Heart left ventricle (tissue), 16 donors: ENCODE data around the gene DOCK4. TPM values are rescaled to one million over a fixed set of nuclear protein-coding genes. Genes with fewer than 3 reads are reported as not detected.

Experiments used
- ATAC-seq, 4 donors: fragments of 200-7000 bp; cut with Tn5 transposase; one replicate each; pipeline ENCODE4 v1.9.1; 2020 to 2022; ENCODE audit warnings: moderate library complexity in 4 of 4, mild to moderate bottlenecking in 3 of 4, moderate number of reproducible peaks in 1 of 4
- DNase-seq, 5 donors: peaks; one replicate each; pipeline ENCODE4 v3.0.0-alpha.2; 2020
- H3K27ac ChIP-seq, 12 donors: fragments of 200-600 bp; sonication (generic) in 4 of 12; one replicate each; pipeline versions ENCODE4 v1.5.0 to v1.8.0; 2016 to 2022; ENCODE audit warnings: mild to moderate bottlenecking in 2 of 12
- H3K27me3 ChIP-seq, 9 donors: fragments of 200-600 bp; sonication (generic) in 2 of 9; one replicate each; pipeline versions ENCODE4 v1.5.1 to v1.8.0; 2016 to 2022; ENCODE audit warnings: mild to moderate bottlenecking in 3 of 9
- H3K36me3 ChIP-seq, 9 donors: fragments of 200-600 bp; sonication (generic) in 2 of 9; one replicate each; pipeline versions ENCODE4 v1.5.0 to v1.8.0; 2018 to 2022; ENCODE audit warnings: mild to moderate bottlenecking in 2 of 9
- H3K4me1 ChIP-seq, 12 donors: fragments of 200-600 bp; sonication (generic) in 4 of 12; one replicate each; pipeline versions ENCODE4 v1.5.0 to v1.8.0; 2016 to 2022; ENCODE audit warnings: mild to moderate bottlenecking in 3 of 12
- H3K4me3 ChIP-seq, 12 donors: fragments of 200-600 bp; sonication (generic) in 4 of 12; one replicate each; pipeline versions ENCODE4 v1.5.0 to v1.8.0; 2017 to 2022; ENCODE audit warnings: mild to moderate bottlenecking in 9 of 12, moderate library complexity in 4 of 12
- H3K9me3 ChIP-seq, 12 donors: fragments of 200-600 bp; sonication (generic) in 4 of 12; one replicate each; pipeline versions ENCODE4 v1.5.0 to v1.8.0; 2016 to 2022; ENCODE audit warnings: mild to moderate bottlenecking in 1 of 12
- POLR2A ChIP-seq, 2 donors: fragments of 450-650 bp; IDR thresholded peaks; one replicate each; pipeline ENCODE4 v1.6.1; 2017; ENCODE audit warnings: antibody characterized with exemption in 2 of 2, mild to moderate bottlenecking in 2 of 2, moderate library complexity in 2 of 2
- WGBS, 4 donors: extraction: QIAGEN DNeasy Blood & Tissue Kit in 2 of 4; methylation state at CpG; one replicate each; pipeline versions ENCODE4 v1.1.5 to v1.1.7; 2013 to 2018; 5-methylcytosine and 5-hydroxymethylcytosine counted together
- intact Hi-C, 10 donors: fragments of 100-400 bp; cut with DNase I; formaldehyde crosslinking; loops; one replicate each; pipeline versions ENCODE4 v1.11.1 to v1.14.2; 2022
- polyA plus RNA-seq, 2 donors: library from polyadenylated mRNA; stranded (reverse); fragments of 200-250 nt; gene quantifications; one replicate each; pipeline ENCODE4 v1.2.3, GENCODE V29; 2013
- total RNA-seq, 9 donors: library from RNA; depleted of rRNA in 2 of 9; stranded (reverse); fragments of >200 nt in 2 of 9; fragmentation: NEBNext Ultra II Directional in 3 of 9; extraction: Animal tissue kit (Norgen Biotek cat#: 25700) in 3 of 9; gene quantifications; one replicate each; pipeline versions ENCODE4 v1.1.0 to v1.2.4, GENCODE V29; 2016 to 2023
- TF ChIP-seq, protein P1 (sequence below), 12 donors: fragments of 200-600 bp; sonication (generic) in 4 of 12; IDR thresholded peaks; one replicate each; pipeline versions ENCODE4 v1.5.0 to v1.8.0; 2018 to 2022; ENCODE audit warnings: antibody characterized with exemption in 12 of 12, mild to moderate bottlenecking in 5 of 12
- donor health status: ischemic (EF 13 %, LVEDD 7.1; RV severe dilation, severe dysfunction).
- donor health status: healthy with polysubstance abuse.
- donor health status: DM: no; HTN: yes; CAD: no.
- donor health status: DM: no; HTN: no; CAD: no.
- donor health status: ischemic (EF 25% LVEDD 6.9; RV normal size, moderate dysfunction).
- donor health status: ischemic (EF 25% LVEDD 5.7; RV mildly dilated, moderate dysfunction).
- donor health status: healthy.
- donor health status: DM: yes; HTN: yes; CAD: no.
- donor health status: ischemic (EF 35%, LVEDD 5.7; RV mildly dilated, moderate dysfunction).
- donor health status: nonischemic (EF 11% LVEDD 7.7; RV severe dilation, severe dysfunction).
- donor health status: DM: yes; HTN: yes; CAD: no.
- donor health status: PGD.
- donor health status: ischemic (EF 29% LVEDD 5.4; RV normal size, mild dysfunction).
- donor health status: nonischemic (EF 23%, LVEDD 6.1; RV moderate dilation, normal function).

The DOCK4 gene
- total and polyA plus RNA-seq, 11 donors, result 5.1 to 40.8 (median 13.1) TPM

DNA sequence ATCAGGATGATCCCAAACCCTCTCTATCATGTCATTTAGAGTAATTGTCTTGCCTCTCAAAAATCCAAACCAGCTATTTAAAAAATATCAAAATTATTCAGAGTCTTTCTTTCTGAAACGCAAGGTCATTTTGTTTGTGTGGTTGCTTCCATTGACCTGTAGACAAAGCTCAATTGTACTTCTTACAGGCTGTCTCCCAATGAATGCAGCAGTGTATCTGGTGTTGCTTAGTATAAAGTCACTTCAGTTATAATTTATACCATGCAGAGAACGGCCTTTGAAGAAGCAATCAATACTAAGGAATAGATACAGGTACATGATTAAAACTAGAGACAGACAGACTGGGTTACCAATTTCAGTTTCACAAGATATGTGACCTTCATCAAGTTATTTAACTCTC, 80.9 kb downstream of the DOCK4 start:
- intact Hi-C loops, result no loop called here
- no peak for ATAC-seq
- Histone ChIP-seq H3K27ac (peak overlapping the region in 1 of 12 donors; percentile 71), H3K27me3 (no peaks in the 10 kb centered on the region), H3K4me1 (peaks cover 0 to 29% (median 17%) of the 10 kb centered on the region in 12 donors), H3K9me3 (no peaks in the 10 kb centered on the region), H3K36me3 (no peaks in the 10 kb centered on the region), H3K4me3 (no peak overlapping the region)
- DNase-seq, result no peak
- WGBS, 4 donors, result 96 to 97% (median 96%) methylated on average over 2 of the region's 2 CpGs
- TF ChIP-seq, protein P1, sequence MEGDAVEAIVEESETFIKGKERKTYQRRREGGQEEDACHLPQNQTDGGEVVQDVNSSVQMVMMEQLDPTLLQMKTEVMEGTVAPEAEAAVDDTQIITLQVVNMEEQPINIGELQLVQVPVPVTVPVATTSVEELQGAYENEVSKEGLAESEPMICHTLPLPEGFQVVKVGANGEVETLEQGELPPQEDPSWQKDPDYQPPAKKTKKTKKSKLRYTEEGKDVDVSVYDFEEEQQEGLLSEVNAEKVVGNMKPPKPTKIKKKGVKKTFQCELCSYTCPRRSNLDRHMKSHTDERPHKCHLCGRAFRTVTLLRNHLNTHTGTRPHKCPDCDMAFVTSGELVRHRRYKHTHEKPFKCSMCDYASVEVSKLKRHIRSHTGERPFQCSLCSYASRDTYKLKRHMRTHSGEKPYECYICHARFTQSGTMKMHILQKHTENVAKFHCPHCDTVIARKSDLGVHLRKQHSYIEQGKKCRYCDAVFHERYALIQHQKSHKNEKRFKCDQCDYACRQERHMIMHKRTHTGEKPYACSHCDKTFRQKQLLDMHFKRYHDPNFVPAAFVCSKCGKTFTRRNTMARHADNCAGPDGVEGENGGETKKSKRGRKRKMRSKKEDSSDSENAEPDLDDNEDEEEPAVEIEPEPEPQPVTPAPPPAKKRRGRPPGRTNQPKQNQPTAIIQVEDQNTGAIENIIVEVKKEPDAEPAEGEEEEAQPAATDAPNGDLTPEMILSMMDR (IDR thresholded peaks at IDR 0.05), result no peak
- no peak for TF ChIP-seq POLR2A (IDR thresholded peaks at IDR 0.05)

DNA sequence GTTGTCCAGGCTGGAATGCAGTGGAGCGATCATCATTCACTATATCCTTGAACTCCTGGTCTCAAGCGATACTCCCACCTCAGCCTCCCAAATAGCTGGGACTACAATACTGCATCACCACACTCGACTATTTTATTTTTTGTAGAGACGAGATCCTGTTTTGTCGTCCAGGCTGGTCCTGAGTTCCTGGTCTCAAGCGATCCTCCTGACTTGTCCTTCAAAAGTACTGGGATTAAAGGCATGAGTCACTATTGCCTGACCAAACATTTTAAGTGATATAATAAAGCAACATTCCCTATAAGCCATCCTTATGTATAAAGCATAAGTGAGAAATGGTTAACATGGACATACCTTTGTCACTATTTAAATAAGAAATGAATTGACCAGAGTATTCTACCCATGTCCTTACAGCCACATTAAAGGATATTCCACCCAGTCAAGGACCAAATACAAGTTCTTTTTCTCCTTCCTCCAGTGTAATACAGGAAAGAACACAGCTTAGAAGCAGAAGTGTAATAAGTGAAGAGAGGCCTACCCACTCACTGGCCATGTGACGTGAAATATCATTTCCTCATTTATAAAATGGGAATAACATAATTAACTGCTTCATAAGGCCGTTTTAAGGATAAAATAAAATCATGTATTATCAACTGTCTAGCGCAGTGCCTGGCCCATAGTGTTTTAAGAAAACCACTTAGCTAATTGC, 82.0 kb downstream of the DOCK4 start:
- WGBS, 4 donors, result 90 to 93% (median 92%) methylated on average over 9 of the region's 9 CpGs

DNA sequence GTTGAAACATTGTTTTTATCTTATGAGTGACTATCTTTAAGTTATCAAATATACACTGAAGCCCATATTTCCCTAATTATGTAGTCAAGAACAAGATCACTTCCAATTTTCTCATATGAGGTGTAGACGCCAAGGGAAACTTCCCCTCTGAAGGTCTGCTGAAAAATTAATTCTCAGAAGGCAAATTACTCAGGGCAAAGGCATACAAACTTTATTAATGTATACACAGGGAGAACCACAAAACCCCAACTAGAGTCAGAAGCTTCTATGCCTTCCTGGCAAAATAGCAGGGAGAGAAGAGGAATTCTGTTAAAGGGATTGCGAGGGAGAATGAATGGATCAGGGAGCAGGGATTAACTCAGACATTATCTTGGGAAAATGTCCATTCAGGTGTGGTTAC, 83.4 kb downstream of the DOCK4 start:
- Histone ChIP-seq H3K9me3 (no peaks in the 10 kb centered on the region), H3K4me3 (no peak overlapping the region), H3K27me3 (no peaks in the 10 kb centered on the region), H3K36me3 (no peaks in the 10 kb centered on the region), H3K4me1 (peaks cover 0 to 30% (median 6%) of the 10 kb centered on the region in 12 donors), H3K27ac (no peak overlapping the region)
- 93 to 99% (median 97%) methylated on average over 2 of the region's 2 CpGs for WGBS, 4 donors
- DNase-seq (no peak), ATAC-seq (no peak)
- no peak for TF ChIP-seq POLR2A (IDR thresholded peaks at IDR 0.05)
- TF ChIP-seq, protein P1 (IDR thresholded peaks at IDR 0.05), result no peak
- intact Hi-C loops, result loop anchor here in 1 of 10 donors (5.0 kb wide), 1 partner anchor 160 kb away; no protein-coding TSS in a partner anchor

More for the DNA sequence above, 82.0 kb downstream of the DOCK4 start:
- no peaks in the 10 kb centered on the region for H3K9me3 ChIP-seq
- no peaks in the 10 kb centered on the region for H3K27me3 ChIP-seq
- H3K36me3 ChIP-seq, result no peaks in the 10 kb centered on the region
- H3K27ac ChIP-seq, result peak overlapping the region in 1 of 12 donors; percentile 71
- no peak for DNase-seq
- no peak for TF ChIP-seq POLR2A (IDR thresholded peaks at IDR 0.05)
- TF ChIP-seq, protein P1 (IDR thresholded peaks at IDR 0.05), result no peak
- intact Hi-C loops, result loop anchor here in 1 of 10 donors (5.0 kb wide), 1 partner anchor 158 kb away; no protein-coding TSS in a partner anchor
- H3K4me1 ChIP-seq, result peaks cover 0 to 29% (median 7%) of the 10 kb centered on the region in 12 donors
- ATAC-seq, result peak in 2 of 4 donors; percentile 51 to 55
- no peak overlapping the region for H3K4me3 ChIP-seq

DNA sequence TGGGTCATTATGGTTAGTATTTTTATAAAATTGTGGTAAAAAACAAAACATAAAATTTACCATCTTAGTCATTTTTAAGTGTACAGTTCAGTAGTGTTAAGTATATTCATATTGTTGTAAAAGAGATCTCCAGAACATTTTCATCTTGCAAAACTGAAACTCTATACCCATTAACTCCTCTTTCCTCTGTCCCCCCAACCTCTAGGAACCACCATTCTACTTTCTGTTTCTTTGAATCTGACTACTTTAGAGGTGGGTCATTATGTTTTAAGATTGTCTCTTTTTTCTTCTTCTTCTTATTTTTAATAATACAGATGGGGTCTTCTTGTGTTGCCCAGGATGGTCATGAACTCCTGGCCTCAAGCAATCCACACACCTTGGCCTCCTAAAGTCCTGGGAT, 84.1 kb downstream of the DOCK4 start:
- TF ChIP-seq, protein P1 (IDR thresholded peaks at IDR 0.05), result no peak
- no peak for TF ChIP-seq POLR2A (IDR thresholded peaks at IDR 0.05)
- DNase-seq (no peak), ATAC-seq (no peak)
- Histone ChIP-seq H3K4me3 (no peak overlapping the region), H3K9me3 (no peaks in the 10 kb centered on the region), H3K4me1 (peaks cover 0 to 28% (median 6%) of the 10 kb centered on the region in 12 donors), H3K36me3 (no peaks in the 10 kb centered on the region), H3K27ac (no peak overlapping the region), H3K27me3 (no peaks in the 10 kb centered on the region)
- intact Hi-C loops, result loop anchor here in 1 of 10 donors (5.0 kb wide), 1 partner anchor 160 kb away; no protein-coding TSS in a partner anchor
